H1 (cell line): ENCODE measurements around the gene ADCK2. TPM values are rescaled to one million over a fixed set of nuclear protein-coding genes. Genes with fewer than 3 reads are reported as not detected.

ENCODE experiments used
- CTCF ChIP-seq, 3 experiments: IDR thresholded peaks; 1 replicate in 2 of 3; 2 replicates in 1 of 3; pipeline versions ENCODE4 v1.5.1 to v1.6.1; 2011; ENCODE audit warnings: low read length in 3 of 3, mild to moderate bottlenecking in 3 of 3, inconsistent platforms in 2 of 3, low read depth in 1 of 3, moderate library complexity in 1 of 3; ENCODE audit not compliant: insufficient read depth in 1 of 3; ENCODE audit errors: control extremely low read depth in 1 of 3
- GABPA ChIP-seq: IDR thresholded peaks from 2 replicates; pipeline ENCODE4 v1.6.1; 2011; ENCODE audit warnings: mild to moderate bottlenecking, low read length, moderate library complexity, borderline replicate concordance; ENCODE audit not compliant: insufficient read depth
- polyA plus RNA-seq, 7 experiments: library from polyadenylated mRNA; depleted of rRNA in 3 of 7; stranded (reverse) in 5 of 7; unstranded in 2 of 7; fragments of >200 nt in 5 of 7; fragments of 200-250 nt in 2 of 7; gene quantifications; 1 replicate in 5 of 7; 2 replicates in 1 of 7; 4 replicates in 1 of 7; pipeline versions ENCODE4 v1.2.1 to v1.2.3, GENCODE V29; 2011 to 2013; ENCODE audit warnings: missing spikeins in 2 of 7, mixed read lengths in 2 of 7
- total RNA-seq: library from RNA; stranded (reverse); fragmentation: NEBNext Ultra II Directional; extraction: Animal tissue kit (Norgen Biotek cat#: 25700); gene quantifications from 2 replicates; pipeline ENCODE4 v1.2.1, GENCODE V29; 2021

ADCK2 gene
- total and polyA plus RNA-seq, 2 of the 8 experiments (the other 6 are each of a cell fraction or from before 2014, with no cell fraction given) = 6.9 to 11.7 TPM

GRCh38 chr7:140674356-140674800 is 1.6 kb downstream of the ADCK2 start (continued):
- TF ChIP-seq CTCF (IDR thresholded peaks at IDR 0.05; ENCODE audit: control extremely low read depth in 1 of 3, insufficient read depth in 1 of 3, low read depth in 1 of 3, low read length in 3 of 3) (no peak), GABPA (no peak)
